ENCODE data around the gene OPRM1.

DNA sequence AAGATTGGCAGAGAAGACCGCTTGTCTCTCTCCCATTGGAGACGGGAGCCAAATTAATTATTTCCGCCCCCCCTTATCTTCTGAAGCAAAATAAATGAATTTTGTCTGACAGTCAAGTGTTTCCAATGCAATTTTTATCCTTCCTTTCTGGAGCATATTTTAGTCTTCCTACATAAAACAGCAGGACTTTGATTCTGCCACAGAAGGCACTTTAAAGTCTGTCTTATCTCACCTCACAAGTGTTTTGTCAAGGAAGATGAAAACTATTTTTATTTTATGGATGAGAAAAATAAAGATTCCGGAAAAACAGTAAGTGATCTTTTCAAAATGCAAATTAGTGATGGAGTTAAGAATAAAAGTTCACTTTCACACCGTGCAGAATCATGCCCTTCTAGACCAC is 140.4 kb downstream of the OPRM1 start:
- TF ChIP-seq, protein P1, sequence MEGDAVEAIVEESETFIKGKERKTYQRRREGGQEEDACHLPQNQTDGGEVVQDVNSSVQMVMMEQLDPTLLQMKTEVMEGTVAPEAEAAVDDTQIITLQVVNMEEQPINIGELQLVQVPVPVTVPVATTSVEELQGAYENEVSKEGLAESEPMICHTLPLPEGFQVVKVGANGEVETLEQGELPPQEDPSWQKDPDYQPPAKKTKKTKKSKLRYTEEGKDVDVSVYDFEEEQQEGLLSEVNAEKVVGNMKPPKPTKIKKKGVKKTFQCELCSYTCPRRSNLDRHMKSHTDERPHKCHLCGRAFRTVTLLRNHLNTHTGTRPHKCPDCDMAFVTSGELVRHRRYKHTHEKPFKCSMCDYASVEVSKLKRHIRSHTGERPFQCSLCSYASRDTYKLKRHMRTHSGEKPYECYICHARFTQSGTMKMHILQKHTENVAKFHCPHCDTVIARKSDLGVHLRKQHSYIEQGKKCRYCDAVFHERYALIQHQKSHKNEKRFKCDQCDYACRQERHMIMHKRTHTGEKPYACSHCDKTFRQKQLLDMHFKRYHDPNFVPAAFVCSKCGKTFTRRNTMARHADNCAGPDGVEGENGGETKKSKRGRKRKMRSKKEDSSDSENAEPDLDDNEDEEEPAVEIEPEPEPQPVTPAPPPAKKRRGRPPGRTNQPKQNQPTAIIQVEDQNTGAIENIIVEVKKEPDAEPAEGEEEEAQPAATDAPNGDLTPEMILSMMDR (IDR thresholded peaks at IDR 0.05), result no peak
- no peak for TF ChIP-seq POLR2A (IDR thresholded peaks at IDR 0.05; ENCODE audit: low read depth)
- no peak for TF ChIP-seq POLR2AphosphoS5 (IDR thresholded peaks at IDR 0.05)

All from esophagus muscularis mucosa (tissue), 3 donors.